SU-DHL-6 (cell line): ENCODE results near the gene THAP7.

ENCODE experiments used
- H2AFZ ChIP-seq: fragments of 200-600 bp; sonication (generic); 2 replicates; pipeline ENCODE4 v1.6.1; 2014; ENCODE audit warnings: low read depth, mild to moderate bottlenecking, moderate library complexity, mixed read lengths, antibody characterized with exemption, low read length; ENCODE audit not compliant: severe bottlenecking
- H3F3A ChIP-seq: fragments of 200-600 bp; shearing (Covaris generic); 2 replicates; pipeline ENCODE4 v1.6.0; 2016; ENCODE audit warnings: antibody characterized with exemption, mild to moderate bottlenecking; ENCODE audit not compliant: insufficient read depth
- H3K27ac ChIP-seq: fragments of 200-600 bp; sonication (generic); 2 replicates; pipeline ENCODE4 v1.5.1; 2016; ENCODE audit warnings: low read depth, mild to moderate bottlenecking, low read length, moderate library complexity, mixed read lengths
- H3K27me3 ChIP-seq: fragments of 200-600 bp; sonication (generic), shearing (Covaris generic); 2 replicates; pipeline ENCODE4 v1.6.0; 2014; ENCODE audit warnings: mild to moderate bottlenecking, low read length
- H3K36me3 ChIP-seq: fragments of 200-600 bp; sonication (generic); 2 replicates; pipeline ENCODE4 v1.6.1; 2014; ENCODE audit warnings: mild to moderate bottlenecking, low read length, mixed read lengths
- H3K4me2 ChIP-seq: fragments of 300-600, 200-600 bp; shearing (Covaris generic), sonication (generic); 2 replicates; pipeline ENCODE4 v1.6.0; 2014; ENCODE audit warnings: low read length, low read depth, mild to moderate bottlenecking; ENCODE audit not compliant: poor library complexity, severe bottlenecking
- H3K4me3 ChIP-seq: fragments of 200-600 bp; sonication (generic); 2 replicates; pipeline ENCODE4 v1.5.1; 2014; ENCODE audit warnings: antibody characterized with exemption, low read length, mild to moderate bottlenecking, mixed read lengths; ENCODE audit not compliant: insufficient read depth, poor library complexity, severe bottlenecking
- H3K79me2 ChIP-seq: fragments of 200-600 bp; sonication (generic); 2 replicates; pipeline ENCODE4 v1.6.1; 2014; ENCODE audit warnings: mild to moderate bottlenecking, low read length, moderate library complexity; ENCODE audit not compliant: insufficient read depth
- H3K9ac ChIP-seq: fragments of 200-600 bp; sonication (generic); 2 replicates; pipeline ENCODE4 v1.7.0; 2014; ENCODE audit warnings: mild to moderate bottlenecking, low read length
- H3K9me2 ChIP-seq: fragments of 200-600 bp; sonication (generic); replicated peaks from 2 replicates; pipeline ENCODE4 v1.6.1; 2014; ENCODE audit warnings: low read length; ENCODE audit not compliant: insufficient read depth
- H3K9me3 ChIP-seq: fragments of 200-600 bp; sonication (generic); 2 replicates; pipeline ENCODE4 v1.6.1; 2014; ENCODE audit warnings: low read length, mixed read lengths; ENCODE audit not compliant: insufficient read depth
- H4K20me1 ChIP-seq: fragments of 200-600 bp; sonication (generic); 2 replicates; pipeline ENCODE4 v1.6.1; 2014; ENCODE audit warnings: low read depth, mild to moderate bottlenecking, antibody characterized with exemption, low read length, moderate library complexity, mixed read lengths
- EZH2phosphoT487 ChIP-seq: fragments of 200-600 bp; sonication (generic), shearing (Covaris generic); conservative IDR thresholded peaks from 2 replicates; pipeline ENCODE4 v1.6.1; 2018; ENCODE audit warnings: mild to moderate bottlenecking, antibody characterized with exemption, low read length, moderate library complexity, mixed read lengths
- TF ChIP-seq, protein P1 (sequence below): fragments of 200-600 bp; sonication (generic); IDR thresholded peaks from one replicate; pipeline ENCODE4 v1.5.1; 2017; ENCODE audit warnings: antibody characterized with exemption, mild to moderate bottlenecking, low read length, moderate library complexity; ENCODE audit not compliant: insufficient read depth, poor library complexity, severe bottlenecking

Gene THAP7

DNA sequence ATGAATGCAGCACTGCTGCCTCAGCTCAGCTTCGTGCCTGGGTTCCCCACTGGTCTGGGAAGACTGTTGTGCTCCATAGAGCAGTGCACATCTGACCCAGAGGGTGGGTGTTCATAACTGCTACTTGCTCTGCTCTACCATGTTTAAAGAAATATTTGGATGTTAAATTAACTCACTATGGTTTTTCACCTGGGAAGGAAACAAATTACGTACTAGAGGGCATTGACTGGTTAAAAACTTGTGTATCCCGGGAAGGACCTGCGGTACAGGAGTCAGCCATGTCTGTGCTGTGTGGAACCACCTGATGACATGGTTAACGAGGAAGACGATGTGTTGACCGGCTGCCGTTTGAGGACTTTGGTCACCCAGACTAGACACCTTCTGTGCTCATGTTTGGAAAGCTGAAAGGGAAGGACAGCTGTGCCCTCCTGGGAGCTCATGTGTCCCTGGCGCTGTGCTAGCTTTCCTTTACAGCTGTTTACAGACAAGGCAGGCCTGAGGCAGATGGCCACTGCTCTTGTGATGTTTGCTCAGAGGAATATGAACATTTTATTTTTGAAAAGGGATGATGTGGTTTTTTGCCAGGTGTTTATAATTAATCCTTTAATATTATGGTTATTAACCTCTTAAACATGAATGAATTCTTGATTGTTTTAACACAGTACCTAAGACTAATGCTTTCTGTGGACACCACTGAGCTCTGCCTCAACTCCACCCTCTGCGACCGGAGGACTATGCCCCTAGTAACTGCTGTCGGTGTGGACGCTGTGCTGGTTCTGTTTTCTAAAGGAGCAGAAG, 49.2 kb downstream of the THAP7 start:
- no peaks in the 10 kb centered on the region for H3K9me3 ChIP-seq
- H3K27me3 ChIP-seq, result no peaks in the 10 kb centered on the region
- no peak overlapping the region for H3K9ac ChIP-seq
- H3K9me2 ChIP-seq, result no peaks in the 10 kb centered on the region
- no peaks in the 10 kb centered on the region for H3F3A ChIP-seq
- no peak overlapping the region for H3K27ac ChIP-seq
- no peak overlapping the region for H2AFZ ChIP-seq
- no peaks in the 10 kb centered on the region for H3K36me3 ChIP-seq
- H3K79me2 ChIP-seq, result peaks cover 13% of the 10 kb centered on the region
- H3K4me2 ChIP-seq, result no peak overlapping the region
- H3K4me3 ChIP-seq, result no peak overlapping the region
- H4K20me1 ChIP-seq, result no peaks in the 10 kb centered on the region
- no peak for TF ChIP-seq EZH2phosphoT487
- TF ChIP-seq, protein P1, sequence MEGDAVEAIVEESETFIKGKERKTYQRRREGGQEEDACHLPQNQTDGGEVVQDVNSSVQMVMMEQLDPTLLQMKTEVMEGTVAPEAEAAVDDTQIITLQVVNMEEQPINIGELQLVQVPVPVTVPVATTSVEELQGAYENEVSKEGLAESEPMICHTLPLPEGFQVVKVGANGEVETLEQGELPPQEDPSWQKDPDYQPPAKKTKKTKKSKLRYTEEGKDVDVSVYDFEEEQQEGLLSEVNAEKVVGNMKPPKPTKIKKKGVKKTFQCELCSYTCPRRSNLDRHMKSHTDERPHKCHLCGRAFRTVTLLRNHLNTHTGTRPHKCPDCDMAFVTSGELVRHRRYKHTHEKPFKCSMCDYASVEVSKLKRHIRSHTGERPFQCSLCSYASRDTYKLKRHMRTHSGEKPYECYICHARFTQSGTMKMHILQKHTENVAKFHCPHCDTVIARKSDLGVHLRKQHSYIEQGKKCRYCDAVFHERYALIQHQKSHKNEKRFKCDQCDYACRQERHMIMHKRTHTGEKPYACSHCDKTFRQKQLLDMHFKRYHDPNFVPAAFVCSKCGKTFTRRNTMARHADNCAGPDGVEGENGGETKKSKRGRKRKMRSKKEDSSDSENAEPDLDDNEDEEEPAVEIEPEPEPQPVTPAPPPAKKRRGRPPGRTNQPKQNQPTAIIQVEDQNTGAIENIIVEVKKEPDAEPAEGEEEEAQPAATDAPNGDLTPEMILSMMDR, result no peak

- Histone ChIP-seq H3K9ac (no peak overlapping the region), H4K20me1 (no peaks in the 10 kb centered on the region), H3K27me3 (no peaks in the 10 kb centered on the region), H3K36me3 (no peaks in the 10 kb centered on the region), H3K4me3 (no peak overlapping the region), H2AFZ (no peak overlapping the region), H3K27ac (no peak overlapping the region), H3K9me2 (no peaks in the 10 kb centered on the region), H3K4me2 (no peak overlapping the region), H3K9me3 (no peaks in the 10 kb centered on the region), H3K79me2 (peaks cover 21% of the 10 kb centered on the region), H3F3A (no peaks in the 10 kb centered on the region)
- TF ChIP-seq, protein P1, result no peak
- no peak for TF ChIP-seq EZH2phosphoT487
Measured at GRCh38 chr22:20951932-20952380, 50.0 kb downstream of the THAP7 start.

- no peaks in the 10 kb centered on the region for H3K9me2 ChIP-seq
- H3K4me3 ChIP-seq, result no peak overlapping the region
- no peak overlapping the region for H3K4me2 ChIP-seq
- no peak overlapping the region for H3K27ac ChIP-seq
- H3K9me3 ChIP-seq, result no peaks in the 10 kb centered on the region
- no peak for TF ChIP-seq EZH2phosphoT487
- TF ChIP-seq, protein P1, result no peak
- no peak overlapping the region for H2AFZ ChIP-seq
- no peaks in the 10 kb centered on the region for H4K20me1 ChIP-seq
- no peak overlapping the region for H3K9ac ChIP-seq
- no peaks in the 10 kb centered on the region for H3F3A ChIP-seq
- H3K79me2 ChIP-seq, result peaks cover 27% of the 10 kb centered on the region
- no peaks in the 10 kb centered on the region for H3K36me3 ChIP-seq
- no peaks in the 10 kb centered on the region for H3K27me3 ChIP-seq
Measured at GRCh38 chr22:20951151-20951931, 50.6 kb downstream of the THAP7 start.
